Measurements from ENCODE around the gene RASGRP1. TPM values are rescaled to one million over a fixed set of nuclear protein-coding genes. Genes with fewer than 3 reads are reported as not detected.
"Not testable (repeated sequence)": the region's sequence is repeated elsewhere in the genome, so short reads cannot be mapped to it uniquely, and the experiment has no call there.

RASGRP1 gene
- total RNA-seq, 1 experiment from 2014 or later: 0.39 TPM

DNA sequence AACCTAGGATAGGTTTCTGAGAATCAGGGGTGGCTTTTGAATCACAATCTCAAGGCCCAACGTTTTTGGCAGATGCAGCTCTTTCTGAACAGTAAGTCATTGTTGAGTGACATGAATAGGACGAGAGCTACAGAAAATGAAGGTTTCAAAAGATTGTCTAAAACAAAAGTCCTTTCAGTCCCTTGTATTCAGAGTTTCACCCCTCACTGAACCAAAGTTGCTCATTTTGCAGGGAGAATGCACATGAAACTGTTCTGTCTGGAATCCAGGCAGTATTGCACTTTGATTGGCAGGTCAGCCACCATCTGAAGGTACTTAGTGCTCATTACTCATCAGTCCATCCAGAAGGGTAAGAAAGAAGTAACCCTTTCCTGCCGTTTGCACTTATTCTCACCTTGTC is 24.1 kb upstream of the RASGRP1 start:
- peak overlapping the region; percentile 83 for H3K27ac ChIP-seq
- BruUV-seq (replicated peaks): no TSS peak
- POLR2A ChIA-PET (ENCODE audit: unreplicated experiment): no interaction called here

DNA sequence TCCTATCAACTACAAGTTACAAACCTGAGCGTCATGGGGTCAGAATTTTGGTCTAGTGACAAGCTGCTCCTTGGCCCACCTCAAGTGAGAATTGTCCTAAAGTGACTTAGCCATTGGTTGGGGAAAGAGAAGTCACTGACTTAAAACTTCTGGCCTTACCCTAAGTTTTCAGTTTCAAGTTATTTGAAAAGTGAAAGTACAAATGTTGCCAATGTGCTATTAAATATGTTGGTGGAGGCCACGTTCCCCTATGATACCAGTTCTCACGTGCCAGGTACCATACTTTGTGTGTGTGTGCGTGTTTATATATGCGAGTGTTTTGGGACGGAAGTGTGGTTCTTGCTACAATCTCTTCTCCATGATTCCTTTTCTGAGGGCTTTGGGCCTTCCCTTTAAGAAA is 22.6 kb upstream of the RASGRP1 start:
- CTCF ChIA-PET: interaction anchor here (0.6 kb wide), 1 partner anchor 95 kb away, joined by 4 read pairs; no protein-coding TSS in a partner anchor
- BruUV-seq (replicated peaks): no TSS peak
- Histone ChIP-seq H3K27ac (no peak overlapping the region), H3K36me3 (ENCODE audit: low read depth) (no peaks in the 10 kb centered on the region), H4K20me1 (ENCODE audit: insufficient read depth) (no peaks in the 10 kb centered on the region), H3F3A (ENCODE audit: insufficient read depth, low read depth) (peaks cover 20% of the 10 kb centered on the region; the same call in 1 of the 2 replicates), H3K27me3 (ENCODE audit: insufficient read depth, low read depth) (no peaks in the 10 kb centered on the region), H3K4me1 (replicated peaks; ENCODE audit: insufficient read depth) (peaks cover 27% of the 10 kb centered on the region), H3K9me3 (ENCODE audit: insufficient read depth, low read depth) (no peaks in the 10 kb centered on the region), H2AFZ (no peak overlapping the region), H3K9me2 (ENCODE audit: insufficient read depth) (no peaks in the 10 kb centered on the region), H3K79me2 (ENCODE audit: low read depth) (no peaks in the 10 kb centered on the region), H3K4me2 (no peak overlapping the region), H3K4me3 (no peak overlapping the region)
- TF ChIP-seq, protein P1, sequence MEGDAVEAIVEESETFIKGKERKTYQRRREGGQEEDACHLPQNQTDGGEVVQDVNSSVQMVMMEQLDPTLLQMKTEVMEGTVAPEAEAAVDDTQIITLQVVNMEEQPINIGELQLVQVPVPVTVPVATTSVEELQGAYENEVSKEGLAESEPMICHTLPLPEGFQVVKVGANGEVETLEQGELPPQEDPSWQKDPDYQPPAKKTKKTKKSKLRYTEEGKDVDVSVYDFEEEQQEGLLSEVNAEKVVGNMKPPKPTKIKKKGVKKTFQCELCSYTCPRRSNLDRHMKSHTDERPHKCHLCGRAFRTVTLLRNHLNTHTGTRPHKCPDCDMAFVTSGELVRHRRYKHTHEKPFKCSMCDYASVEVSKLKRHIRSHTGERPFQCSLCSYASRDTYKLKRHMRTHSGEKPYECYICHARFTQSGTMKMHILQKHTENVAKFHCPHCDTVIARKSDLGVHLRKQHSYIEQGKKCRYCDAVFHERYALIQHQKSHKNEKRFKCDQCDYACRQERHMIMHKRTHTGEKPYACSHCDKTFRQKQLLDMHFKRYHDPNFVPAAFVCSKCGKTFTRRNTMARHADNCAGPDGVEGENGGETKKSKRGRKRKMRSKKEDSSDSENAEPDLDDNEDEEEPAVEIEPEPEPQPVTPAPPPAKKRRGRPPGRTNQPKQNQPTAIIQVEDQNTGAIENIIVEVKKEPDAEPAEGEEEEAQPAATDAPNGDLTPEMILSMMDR (conservative IDR thresholded peaks at IDR 0.05): no peak
- no peak for TF ChIP-seq EZH2 (IDR thresholded peaks at IDR 0.05; ENCODE audit: low read depth)
- DNase-seq: no peak
- POLR2A ChIA-PET (ENCODE audit: unreplicated experiment): no interaction called here
- intact Hi-C loops (cut with micrococcal nuclease; ENCODE audit: unreplicated experiment): no loop called here

More for the DNA sequence above, 24.1 kb upstream of the RASGRP1 start:
- H3K4me3 ChIP-seq: no peak overlapping the region
- H3K9me3 ChIP-seq (ENCODE audit: insufficient read depth, low read depth): no peaks in the 10 kb centered on the region
- no peaks in the 10 kb centered on the region for H3K9me2 ChIP-seq (ENCODE audit: insufficient read depth)
- no peaks in the 10 kb centered on the region for H3K79me2 ChIP-seq (ENCODE audit: low read depth)
- H3K4me2 ChIP-seq: peak overlapping the region; percentile 68
- peak in 1 of 2 experiments; percentile 41 for DNase-seq
- peaks cover 27% of the 10 kb centered on the region; the same call in 1 of the 2 replicates for H3F3A ChIP-seq (ENCODE audit: insufficient read depth, low read depth)
- H3K36me3 ChIP-seq (ENCODE audit: low read depth): no peaks in the 10 kb centered on the region
- intact Hi-C loops (cut with micrococcal nuclease; ENCODE audit: unreplicated experiment): no loop called here
- H3K27me3 ChIP-seq (ENCODE audit: insufficient read depth, low read depth): no peaks in the 10 kb centered on the region
- CTCF ChIA-PET: no interaction called here
- no peaks in the 10 kb centered on the region for H4K20me1 ChIP-seq (ENCODE audit: insufficient read depth)
- TF ChIP-seq, protein P1 (conservative IDR thresholded peaks at IDR 0.05): no peak
- no peak for TF ChIP-seq EZH2 (IDR thresholded peaks at IDR 0.05; ENCODE audit: low read depth)
- H2AFZ ChIP-seq: no peak overlapping the region
- H3K4me1 ChIP-seq (replicated peaks; ENCODE audit: insufficient read depth): peaks cover 40% of the 10 kb centered on the region

DNA sequence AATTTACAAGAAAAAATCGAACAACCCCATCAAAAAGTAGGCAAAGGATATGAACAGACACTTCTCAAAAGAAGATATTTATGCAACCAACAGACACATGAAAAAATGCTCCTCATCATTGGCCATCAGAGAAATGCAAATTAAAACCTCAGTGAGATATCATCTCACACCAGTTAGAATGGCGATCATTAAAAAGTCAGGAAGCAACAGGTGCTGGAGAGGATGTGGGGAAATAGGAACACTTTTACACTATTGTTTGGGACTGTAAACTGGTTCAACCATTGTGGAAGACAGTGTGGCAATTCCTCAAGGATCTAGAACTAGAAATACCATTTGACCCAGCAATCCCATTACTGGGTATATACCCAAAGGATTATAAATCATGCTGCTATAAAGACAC is 21.4 kb upstream of the RASGRP1 start:
- H3K36me3 ChIP-seq (ENCODE audit: low read depth); DNase-seq; H3K9me2 ChIP-seq (ENCODE audit: insufficient read depth); BruUV-seq (replicated peaks); H3K4me3 ChIP-seq; H4K20me1 ChIP-seq (ENCODE audit: insufficient read depth); H3K9me3 ChIP-seq (ENCODE audit: insufficient read depth, low read depth); H3K27me3 ChIP-seq (ENCODE audit: insufficient read depth, low read depth); H3K79me2 ChIP-seq (ENCODE audit: low read depth); H2AFZ ChIP-seq; H3K27ac ChIP-seq; POLR2A ChIA-PET (ENCODE audit: unreplicated experiment); intact Hi-C loops (cut with micrococcal nuclease; ENCODE audit: unreplicated experiment); H3K4me2 ChIP-seq; CTCF ChIA-PET: not testable (repeated sequence)
- Histone ChIP-seq H3K4me1 (replicated peaks; ENCODE audit: insufficient read depth) (peaks cover 27% of the 10 kb centered on the region), H3F3A (ENCODE audit: insufficient read depth, low read depth) (peaks cover 20% of the 10 kb centered on the region; the same call in 1 of the 2 replicates)

DNA sequence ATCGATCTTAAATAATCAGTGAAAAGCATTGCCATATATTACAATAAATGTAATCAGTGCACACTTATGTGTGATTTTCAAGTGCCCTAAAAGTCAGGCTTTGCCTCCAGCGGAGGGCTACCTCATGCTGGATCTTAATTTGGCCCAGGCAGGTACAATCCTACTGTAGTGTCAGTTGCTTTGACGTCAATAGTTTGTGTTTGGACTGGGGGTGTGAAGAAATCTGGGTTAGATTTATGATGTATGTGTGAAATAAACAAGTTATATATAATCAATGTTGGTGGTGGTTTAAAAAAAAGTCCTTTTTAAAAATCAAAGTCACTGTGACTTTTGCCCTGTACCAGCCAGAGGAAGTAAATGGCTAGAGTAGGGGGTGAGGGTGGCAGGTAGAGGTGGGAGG is 14.0 kb upstream of the RASGRP1 start:
- H2AFZ ChIP-seq: no peak overlapping the region
- H3K79me2 ChIP-seq (ENCODE audit: low read depth): no peaks in the 10 kb centered on the region
- no peak for DNase-seq
- no peak overlapping the region for H3K27ac ChIP-seq
- POLR2A ChIA-PET (ENCODE audit: unreplicated experiment): interaction anchor here (0.6 kb wide), 1 partner anchor 1355 kb away, joined by 31 read pairs; the partner anchor contains the start of gene EIF2AK4
- no peaks in the 10 kb centered on the region for H3K36me3 ChIP-seq (ENCODE audit: low read depth)
- H3F3A ChIP-seq (ENCODE audit: insufficient read depth, low read depth): no peaks in the 10 kb centered on the region
- H3K9me3 ChIP-seq (ENCODE audit: insufficient read depth, low read depth): no peaks in the 10 kb centered on the region
- BruUV-seq (replicated peaks): no TSS peak
- intact Hi-C loops (cut with micrococcal nuclease; ENCODE audit: unreplicated experiment): no loop called here
- no peaks in the 10 kb centered on the region for H4K20me1 ChIP-seq (ENCODE audit: insufficient read depth)
- no peaks in the 10 kb centered on the region for H3K9me2 ChIP-seq (ENCODE audit: insufficient read depth)
- no peak overlapping the region for H3K4me2 ChIP-seq
- no peak overlapping the region for H3K4me3 ChIP-seq
- TF ChIP-seq, protein P1 (conservative IDR thresholded peaks at IDR 0.05): no peak
- TF ChIP-seq EZH2 (IDR thresholded peaks at IDR 0.05; ENCODE audit: low read depth): no peak
- H3K27me3 ChIP-seq (ENCODE audit: insufficient read depth, low read depth): no peaks in the 10 kb centered on the region
- H3K4me1 ChIP-seq (replicated peaks; ENCODE audit: insufficient read depth): no peaks in the 10 kb centered on the region
- CTCF ChIA-PET: interaction anchor here (1.5 kb wide), 1 partner anchor 15 kb away, joined by 3 read pairs; no protein-coding TSS in a partner anchor

All from PC-9 (cell line).